GM19025 (cell line): ENCODE measurements around the gene SLFN12L.
A peak's percentile ranks its signal among the peaks of the same experiment; 100 is the strongest.
"Not testable (repeated sequence)": the region's sequence is repeated elsewhere in the genome, so short reads cannot be mapped to it uniquely, and the experiment has no call there.

ENCODE experiments used
- ATAC-seq: cut with Tn5 transposase; IDR thresholded peaks from one replicate; pipeline ENCODE4 v1.9.1; 2021; ENCODE audit warnings: mild to moderate bottlenecking, low read depth, moderate library complexity; ENCODE audit not compliant: unreplicated experiment

The SLFN12L gene

DNA sequence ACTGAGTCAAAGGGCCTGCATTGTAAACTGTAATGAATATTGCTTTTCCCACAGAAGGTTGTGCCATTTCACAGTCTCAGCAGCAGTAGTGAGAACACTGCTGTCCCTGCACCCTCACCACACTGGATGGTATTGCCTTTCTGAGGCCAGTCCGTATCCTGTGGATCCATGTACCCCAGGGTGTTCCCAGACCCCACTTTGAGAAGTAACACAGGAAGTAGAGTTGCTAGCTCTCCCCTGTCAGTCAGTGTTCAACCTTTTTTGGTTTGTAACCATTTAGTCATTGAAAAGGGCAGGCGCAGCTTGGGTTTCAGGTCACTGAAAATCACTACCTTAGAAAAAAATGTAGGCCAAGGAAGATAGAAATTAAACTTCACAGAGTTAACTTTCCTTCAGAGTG lies 37.9 kb downstream of the SLFN12L start:
- ATAC-seq = no peak

DNA sequence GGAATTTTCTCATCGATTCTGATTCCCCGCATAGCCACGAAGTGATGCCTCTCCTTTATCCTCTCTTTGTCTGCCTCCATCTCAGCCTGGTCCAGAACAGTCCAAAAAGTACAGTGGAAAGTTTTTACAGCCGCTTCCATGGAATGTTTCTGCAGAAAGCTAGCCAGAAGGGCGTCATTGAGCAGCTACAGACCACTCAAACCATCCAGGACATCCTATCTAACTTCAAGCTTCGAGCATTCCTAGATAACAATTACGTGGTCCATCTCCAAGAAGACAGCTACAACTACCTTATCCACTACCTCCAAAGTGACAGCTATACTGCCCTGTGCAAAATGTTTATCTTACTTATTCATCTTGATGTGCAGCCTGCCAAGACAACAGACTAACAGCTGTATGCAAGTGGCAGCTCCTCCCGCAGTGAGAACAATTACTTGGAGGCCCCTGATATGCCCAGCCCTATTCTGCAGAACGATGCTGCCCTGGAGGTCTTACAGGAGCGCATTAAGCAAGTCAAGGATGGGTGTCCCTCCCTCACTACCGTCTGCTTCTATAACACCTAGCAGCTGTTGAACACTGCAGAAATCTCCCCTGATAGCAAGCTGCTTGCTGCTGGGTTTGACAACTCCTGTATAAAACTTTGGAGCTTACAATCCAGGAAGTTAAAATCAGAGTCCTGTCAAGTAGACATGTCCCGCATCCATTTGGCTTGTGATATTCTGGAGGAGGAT lies 38.9 kb downstream of the SLFN12L start:
- ATAC-seq = no peak

DNA sequence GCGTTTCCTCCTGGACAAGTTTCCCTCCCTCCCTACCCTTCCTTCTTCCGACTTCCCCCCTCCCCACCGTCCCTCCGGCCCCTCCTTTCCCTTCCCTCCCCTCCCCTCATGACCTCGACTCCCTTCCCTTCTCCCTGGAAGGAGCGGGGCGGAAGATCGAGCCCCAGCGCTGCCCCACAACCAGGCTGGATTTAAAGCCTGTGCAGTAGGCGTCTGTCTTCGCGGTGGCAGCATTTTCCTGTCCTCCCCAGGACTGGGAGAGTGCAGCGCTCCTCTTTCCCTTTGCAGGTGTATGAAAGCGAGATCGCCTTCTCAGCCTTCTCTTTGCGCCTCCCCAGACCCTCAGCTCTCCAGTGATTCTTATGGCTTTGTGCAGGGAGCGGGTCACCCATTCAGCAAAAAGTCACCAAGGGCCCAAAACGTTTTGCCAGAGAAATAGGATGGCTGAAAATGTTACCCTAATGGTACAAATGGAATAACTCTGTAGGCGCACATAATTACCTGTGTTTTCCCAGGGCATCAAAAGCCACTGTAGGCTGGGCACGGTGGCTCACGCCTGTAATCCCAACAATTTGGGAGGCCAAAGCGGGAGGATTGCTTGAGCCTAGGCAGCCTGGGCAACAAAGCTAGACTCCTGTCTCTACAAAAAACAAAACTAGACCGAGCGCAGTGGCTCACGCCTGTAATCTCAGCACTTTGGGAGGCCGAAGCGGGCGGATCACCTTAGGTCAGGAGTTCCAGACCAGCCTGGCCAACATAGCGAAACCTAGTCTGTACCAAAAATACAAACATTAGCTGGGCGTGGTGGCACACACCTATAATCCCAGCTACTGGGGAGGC lies 40.8 kb downstream of the SLFN12L start:
- no peak for ATAC-seq

DNA sequence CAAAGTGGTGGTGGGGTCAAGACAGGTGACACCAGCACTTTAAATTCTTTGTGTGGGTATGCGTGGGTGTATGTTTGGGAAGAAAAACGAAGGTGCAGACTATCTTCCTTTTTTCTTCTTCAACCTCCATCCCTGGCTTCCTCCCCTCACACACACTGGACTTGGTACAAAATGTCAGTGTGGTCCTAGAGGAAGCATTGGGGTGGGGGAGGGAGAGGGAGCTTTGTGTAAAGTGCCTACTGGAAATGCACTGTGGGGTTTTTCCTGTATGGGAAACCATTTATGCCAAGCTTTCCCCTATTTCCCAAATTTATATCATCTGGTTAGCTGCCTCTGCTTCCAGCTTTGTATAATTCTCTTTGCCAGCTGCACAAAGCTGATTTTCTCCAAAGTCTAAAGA lies 44.4 kb downstream of the SLFN12L start:
- ATAC-seq = no peak

DNA sequence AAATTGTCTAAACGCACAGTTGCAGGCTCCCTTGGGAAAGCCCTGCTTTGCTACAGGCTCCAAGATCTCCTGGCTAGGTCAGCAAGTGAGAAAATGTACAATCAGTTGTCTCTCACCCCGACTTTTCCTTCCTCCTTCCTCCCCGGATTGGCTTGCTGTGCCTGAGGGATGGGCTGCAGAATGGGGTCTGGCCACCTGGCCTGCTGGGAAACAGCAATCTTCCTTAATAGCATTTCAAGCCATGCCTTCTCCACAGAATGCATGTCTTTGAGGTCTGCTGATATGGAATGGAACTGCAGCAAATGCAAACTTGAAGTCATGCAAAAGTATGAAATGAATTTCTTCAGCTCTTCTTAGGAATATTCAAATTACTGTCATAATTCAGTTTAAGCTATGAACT lies 46.1 kb downstream of the SLFN12L start:
- no peak for ATAC-seq

DNA sequence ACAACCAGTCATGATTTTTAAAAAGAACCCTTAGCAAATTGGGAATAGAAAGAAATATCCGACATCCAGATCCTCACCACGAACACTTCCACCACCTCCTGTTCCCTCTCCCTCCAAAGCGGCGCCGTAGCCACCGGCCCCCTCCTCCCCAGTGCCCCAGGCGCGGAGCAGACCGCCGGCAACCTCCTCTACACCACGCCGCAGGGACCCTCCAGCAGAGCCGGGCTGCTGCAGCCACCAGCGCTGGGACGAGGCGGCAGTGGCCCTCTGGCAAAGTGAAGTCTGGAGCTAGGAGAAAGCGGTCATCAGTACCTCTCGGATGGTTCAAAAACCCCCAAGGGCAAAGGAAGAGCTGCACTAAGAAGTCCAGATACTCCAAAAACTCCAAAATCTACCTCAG lies 47.5 kb downstream of the SLFN12L start:
- no peak for ATAC-seq

DNA sequence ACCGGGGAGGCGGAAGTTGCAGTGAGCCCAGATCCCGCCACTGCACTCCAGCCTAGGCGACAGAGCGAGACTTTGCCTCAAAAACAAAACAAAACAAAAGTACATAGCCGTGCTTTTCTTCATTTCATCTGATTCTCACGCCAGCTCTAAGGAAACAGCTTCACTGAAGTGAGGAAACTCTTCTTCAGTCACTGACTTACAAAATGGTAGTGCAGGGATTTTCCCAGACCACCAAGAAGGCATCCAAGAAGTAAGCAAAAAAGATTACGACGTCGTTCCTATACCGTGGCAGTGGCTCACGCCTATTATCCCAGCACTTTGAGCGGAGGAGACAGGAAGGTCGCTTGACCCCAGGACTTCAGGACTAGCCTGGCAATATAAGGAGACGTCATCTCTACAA lies 48.5 kb downstream of the SLFN12L start:
- ATAC-seq = no peak

DNA sequence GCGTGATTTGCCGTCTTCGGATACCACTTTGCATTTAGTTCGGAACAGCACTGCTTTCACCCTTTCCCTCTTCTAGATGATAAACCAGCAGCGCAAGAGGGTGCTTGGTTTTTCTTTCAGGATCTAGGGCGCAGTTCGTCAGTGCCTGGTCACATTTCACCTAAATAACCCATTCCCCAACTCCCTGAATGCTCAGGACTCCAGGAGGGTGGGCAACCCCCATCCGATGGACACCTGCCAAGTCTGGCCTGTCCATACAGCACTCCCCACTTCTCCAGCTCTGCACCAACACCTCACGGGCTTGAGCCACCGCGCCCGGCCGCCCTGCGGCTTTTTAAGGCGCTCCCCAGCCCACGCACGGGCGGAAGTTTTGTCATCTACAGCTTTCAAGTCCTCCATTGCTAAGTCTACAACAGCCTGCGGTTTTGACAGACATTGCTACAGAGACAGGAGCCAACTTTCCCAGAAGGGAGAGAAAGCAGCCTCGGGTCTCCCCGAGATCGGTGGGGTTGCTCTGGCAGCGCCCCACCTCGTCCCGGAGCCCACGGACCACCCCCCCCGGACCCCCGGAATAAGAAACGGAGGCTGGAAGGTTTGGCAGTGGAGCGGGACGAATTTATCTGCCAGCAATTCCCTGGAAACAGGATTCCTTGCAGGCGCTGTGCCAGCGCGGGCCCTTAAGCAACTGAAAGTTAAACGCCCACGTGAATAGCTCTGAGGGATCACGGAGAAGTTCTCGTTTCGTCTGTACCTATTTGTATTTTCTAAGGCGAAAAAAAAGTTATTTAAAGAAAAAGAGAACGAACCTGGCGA lies 50.4 kb downstream of the SLFN12L start:
- ATAC-seq = no peak

DNA sequence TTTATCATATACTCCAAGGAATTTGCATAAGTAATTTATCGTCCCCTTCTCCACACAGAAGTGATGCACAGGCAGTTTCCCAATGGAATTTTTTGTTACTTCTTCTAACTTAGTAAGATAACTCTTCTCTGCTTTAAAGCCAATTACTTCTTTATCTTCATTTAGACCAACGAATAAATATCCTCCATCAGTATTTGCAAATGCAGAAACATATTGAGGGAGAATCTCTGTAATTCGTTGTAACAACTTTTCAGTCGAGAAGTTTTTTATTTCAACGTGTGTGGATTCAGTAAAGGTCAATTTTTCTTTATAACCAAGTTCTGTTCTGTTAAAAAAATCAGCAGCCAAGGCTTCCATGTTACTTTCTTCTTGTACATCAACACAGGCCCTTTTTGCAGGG lies 58.2 kb downstream of the SLFN12L start:
- no peak for ATAC-seq

DNA sequence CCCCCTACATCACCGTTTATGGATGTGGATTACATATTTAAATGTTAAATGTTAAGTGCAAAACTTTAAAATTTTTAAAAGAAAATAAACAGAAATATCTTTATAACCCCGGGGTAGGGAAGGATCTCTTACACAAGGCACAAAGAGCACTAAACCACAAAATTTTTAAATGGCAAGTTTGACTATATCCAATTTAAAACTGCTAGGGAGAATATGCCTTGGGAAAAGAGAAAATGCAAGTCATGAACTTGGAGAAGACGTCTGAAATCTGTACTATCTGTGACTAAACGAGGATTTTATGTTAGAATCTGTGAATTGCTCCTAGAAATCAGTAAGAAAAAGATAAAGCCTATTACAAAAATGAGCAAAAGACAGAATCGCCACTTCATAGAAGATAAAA lies 60.2 kb downstream of the SLFN12L start:
- ATAC-seq = no peak

DNA sequence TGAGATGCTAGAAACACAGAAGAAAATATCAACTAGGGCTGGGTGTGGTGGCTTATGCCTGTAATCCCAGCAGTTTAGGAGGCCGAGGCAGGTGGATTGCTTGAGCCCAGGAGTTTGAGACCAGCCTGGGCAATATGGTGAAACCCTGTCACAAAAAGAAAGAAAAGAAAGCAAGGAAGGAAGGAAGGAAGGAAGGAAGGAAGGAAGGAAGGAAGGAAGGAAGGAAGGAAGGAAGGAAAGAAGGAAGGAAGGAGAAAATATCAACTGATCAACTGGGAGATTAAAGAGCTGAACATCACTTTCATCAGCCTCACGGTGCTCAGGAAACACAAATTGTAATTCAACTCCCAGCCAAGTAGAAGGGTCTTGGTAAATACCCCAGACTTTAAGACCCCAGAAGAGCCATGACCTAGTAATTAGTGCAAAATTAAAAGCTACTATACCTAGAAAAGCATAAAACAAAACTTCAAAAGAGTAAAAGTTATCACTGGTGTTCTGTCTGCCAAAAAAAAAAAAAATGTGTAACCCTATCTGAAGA lies 61.1 kb downstream of the SLFN12L start:
- ATAC-seq = no peak

DNA sequence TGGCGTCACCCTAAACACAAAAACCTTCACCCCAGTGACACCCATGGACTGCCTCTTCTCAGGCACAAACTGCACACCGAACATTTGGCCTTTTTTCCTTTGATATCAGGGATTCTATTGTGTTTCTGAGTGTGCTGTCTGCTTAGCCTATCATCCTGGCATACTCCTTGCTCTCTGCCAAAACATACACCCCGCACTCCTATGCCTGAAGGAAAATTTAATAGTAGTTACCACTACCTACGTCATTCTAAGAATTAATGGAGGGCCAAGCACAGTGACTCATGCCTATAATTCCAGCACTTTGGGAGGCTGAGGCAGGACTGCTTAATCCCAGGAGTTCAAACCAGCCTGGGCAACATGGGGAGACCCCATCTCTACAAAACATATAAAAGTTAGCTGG lies 69.0 kb downstream of the SLFN12L start:
- ATAC-seq = no peak

DNA sequence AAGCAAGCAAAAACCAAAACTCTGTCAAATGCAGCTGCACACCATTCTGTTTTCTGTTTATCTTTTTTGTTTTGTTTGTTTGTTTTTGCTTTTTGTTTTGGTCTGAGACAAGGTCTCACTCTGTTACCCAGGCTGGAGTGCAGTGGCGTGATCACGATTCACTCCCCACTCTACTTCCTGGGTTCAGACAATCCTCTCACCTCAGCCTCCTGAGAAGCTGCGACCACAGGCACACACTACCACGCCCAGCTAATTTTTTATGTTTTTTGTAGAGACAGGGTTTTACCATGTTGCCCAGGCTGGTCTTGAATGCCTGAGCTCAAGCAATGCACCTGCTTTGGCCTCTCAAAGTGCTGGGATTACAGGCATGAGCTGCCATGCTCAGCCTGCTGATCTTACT lies 69.7 kb downstream of the SLFN12L start:
- no peak for ATAC-seq

DNA sequence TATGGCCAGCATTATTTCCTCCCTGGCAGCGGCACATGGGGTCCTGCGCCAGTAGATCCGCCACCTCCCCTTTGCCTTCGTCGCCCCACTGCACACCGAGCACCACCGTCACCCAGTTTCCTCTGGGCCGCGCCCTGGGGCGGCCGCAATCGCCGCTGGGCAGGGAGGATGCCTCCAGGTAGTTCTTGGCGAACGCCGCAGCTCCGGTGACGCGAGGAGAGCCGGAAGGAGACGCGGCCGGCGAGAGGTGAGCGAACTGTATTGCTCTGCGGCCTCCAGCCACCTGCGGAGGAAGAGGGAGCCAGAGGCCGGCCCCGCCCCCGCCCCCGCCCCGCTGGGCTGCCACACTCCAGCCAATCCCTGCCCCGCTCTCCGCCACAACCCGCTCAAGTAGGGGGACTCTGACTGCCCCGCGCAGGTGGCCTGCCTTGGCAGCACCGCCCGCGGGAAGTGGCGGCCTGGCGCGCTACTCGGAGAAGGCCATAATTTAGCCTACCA lies 77.1 kb downstream of the SLFN12L start:
- peak; percentile 92 for ATAC-seq

DNA sequence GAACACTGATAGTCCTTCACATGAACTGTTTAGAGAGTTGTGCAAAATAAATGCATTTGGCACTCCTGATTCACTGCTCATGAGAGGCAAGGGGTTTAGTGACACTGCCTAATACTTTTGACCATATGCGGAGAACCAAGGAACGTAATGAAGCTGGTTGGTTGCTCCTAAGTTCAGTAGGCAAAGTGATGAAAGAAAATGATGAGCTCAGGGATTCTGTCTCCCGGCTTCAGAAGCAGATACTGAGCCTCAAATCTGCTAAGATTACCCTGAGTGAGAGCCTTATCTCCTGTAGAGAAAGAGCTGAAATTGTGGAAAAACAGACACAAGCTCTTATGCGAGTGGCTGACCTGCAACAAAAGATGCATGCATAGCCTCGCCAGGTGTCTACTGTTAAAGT lies 83.4 kb downstream of the SLFN12L start:
- not testable (repeated sequence) for ATAC-seq

DNA sequence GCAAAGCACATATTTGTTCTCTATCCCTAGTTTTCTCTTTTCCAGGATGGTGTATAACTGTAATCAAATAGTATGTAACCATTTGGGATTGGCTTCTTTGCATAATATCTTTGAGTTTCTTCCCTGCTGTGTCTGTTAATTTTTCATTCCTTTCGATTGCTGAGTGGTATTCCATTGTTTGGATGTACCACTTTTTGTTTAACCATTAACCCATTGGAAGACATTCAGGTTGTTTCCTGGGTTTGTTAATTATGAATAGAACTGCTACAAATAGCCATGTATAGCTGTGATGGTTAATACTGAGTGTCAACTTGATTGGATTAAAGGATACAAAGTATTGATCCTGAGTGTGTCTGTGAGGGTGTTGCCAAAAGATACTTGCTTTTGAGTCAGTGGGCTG lies 84.3 kb downstream of the SLFN12L start:
- no peak for ATAC-seq

DNA sequence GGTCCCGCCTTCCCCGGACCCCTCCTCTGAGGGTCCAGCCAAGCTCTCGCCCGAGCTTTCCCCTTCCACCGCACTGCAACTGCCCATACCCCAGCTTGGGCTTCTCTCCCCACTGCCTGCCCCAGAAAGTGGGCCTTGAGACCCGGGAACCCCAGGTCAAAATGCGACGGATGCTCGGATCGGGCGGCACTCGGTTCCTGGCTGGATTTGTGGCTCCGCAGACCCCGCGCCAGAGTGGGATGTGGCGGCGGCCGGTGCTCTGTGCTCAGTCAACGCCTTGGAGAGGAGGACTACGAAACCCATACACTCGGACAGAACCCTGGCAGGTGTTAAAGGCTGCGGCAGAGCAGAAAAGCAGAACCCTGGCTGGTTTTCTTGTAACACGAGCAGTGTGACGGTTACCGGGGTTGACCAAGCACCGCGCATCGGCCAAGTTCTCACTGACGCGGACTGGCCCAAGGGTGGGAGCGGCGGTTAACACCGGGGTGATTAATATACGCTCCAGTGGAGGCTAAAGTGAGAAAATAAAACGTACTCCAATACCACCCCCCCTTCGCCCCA lies 88.0 kb downstream of the SLFN12L start:
- no peak for ATAC-seq

DNA sequence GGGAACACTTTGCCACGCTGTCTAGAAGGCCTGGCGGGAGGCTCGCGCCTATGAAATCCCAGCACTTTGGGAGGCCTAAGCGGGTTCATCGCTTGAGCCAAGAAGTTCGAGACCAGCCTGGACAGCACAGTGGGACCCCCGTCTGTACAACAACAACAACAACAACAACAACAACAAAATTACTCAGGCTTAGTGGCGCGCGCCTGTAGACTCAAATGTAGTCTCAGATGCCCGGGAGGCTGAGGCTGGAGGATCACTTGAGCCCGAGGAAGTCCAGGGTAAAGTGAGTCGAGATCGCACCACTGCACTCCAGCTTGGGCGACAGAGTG lies 88.6 kb downstream of the SLFN12L start:
- ATAC-seq = no peak

DNA sequence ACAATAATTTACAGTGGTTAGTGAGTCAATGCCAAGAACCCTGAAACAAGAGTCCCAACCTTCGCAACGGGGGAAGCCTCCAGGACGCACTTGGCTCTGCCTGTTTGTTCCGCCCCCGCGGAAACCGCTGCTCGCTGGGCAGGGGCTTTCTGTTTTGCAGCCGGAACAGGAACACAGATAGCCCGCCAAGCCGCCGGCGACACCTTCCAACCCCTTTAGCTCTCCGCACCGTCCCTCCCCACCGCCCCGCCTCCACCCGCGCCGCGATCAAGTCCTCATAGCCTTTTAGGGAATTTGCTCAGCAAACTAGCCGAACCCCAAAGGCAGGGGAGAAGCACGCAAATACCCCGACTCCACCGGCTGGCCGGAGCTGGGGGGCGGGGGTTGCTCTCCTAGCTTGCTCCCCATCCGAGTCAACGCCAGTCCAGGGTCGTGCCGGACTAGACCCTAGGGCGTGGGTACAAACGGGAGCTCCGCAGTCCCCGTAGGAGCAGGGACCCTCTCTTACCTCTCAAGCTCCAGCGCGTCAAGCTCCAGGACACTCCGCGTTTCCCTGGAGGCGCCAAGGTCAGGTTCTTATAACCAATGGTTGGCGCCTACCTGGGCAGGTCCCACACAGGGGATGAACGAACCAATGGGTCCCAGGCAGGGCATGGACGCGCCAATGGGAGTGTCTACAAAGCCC lies 89.1 kb downstream of the SLFN12L start, which contains the start of gene SLFN13:
Gene SLFN13 (minus strand): TSS at position 553 of the 685 bp plus-strand sequence. CDS start 3,086 bp downstream, outside the sequence.
- ATAC-seq = no peak

DNA sequence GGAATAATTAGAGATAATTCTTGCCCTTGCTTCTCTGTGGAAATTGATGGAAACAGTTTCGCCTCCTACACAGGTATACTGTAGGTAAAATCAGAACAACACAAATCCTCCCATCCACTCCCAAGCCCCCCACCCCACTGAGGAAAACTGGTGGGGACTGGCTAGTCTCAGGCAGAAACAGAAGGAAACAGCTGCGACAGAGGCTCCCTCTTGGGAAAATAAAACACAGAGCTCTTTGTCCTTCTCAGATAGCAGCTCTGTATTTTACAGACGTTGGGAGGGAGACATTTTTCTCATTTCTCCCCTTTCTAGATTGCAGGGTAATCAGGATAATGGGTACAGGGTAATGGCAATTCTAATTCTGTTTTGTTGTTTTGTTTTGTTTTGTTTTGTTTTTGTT lies 90.0 kb downstream of the SLFN12L start:
- no peak for ATAC-seq
